Adrenal gland (tissue), 5 donors: ENCODE data around the gene SLC45A3.

Experiments
- POLR2A ChIP-seq, 2 donors: fragments of 450-650 bp; IDR thresholded peaks; one replicate each; pipeline ENCODE4 v1.6.1; 2017; ENCODE audit warnings: antibody characterized with exemption in 2 of 2, mild to moderate bottlenecking in 2 of 2, moderate library complexity in 1 of 2
- TF ChIP-seq, protein P1 (sequence below), 6 experiments: fragments of 450-650 bp in 4 of 6; fragments of 200-600 bp in 2 of 6; sonication (generic) in 1 of 6; IDR thresholded peaks; 1 replicate in 5 of 6; 2 replicates in 1 of 6; pipeline versions ENCODE4 v1.5.1 to v1.8.0; 2016 to 2021; ENCODE audit warnings: antibody characterized with exemption in 6 of 6, mild to moderate bottlenecking in 2 of 6, moderate library complexity in 1 of 6
- donor health status: DM: no; HTN: no; CAD: no.

DNA sequence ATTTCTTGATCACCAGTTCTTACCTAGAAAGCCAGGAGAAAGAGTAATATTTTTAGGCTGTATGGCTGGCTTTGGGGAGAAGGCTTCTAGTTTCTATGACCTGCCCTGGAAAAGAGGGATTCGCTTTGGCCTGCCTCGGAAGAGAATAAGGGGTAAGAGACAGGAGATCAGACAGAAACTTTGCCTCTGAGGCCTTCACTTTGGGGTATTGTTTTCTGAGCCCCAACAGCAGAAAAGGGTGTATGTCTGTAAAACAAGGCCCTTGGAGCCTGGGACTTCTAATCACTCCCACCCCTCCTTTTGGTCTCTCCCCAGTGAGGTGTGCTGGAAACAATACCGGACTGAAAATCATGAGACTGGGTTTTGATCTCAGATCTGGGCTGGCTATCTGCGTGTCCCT, 5.1 kb downstream of the SLC45A3 start:
- TF ChIP-seq POLR2A (IDR thresholded peaks at IDR 0.05): no peak
- TF ChIP-seq, protein P1, sequence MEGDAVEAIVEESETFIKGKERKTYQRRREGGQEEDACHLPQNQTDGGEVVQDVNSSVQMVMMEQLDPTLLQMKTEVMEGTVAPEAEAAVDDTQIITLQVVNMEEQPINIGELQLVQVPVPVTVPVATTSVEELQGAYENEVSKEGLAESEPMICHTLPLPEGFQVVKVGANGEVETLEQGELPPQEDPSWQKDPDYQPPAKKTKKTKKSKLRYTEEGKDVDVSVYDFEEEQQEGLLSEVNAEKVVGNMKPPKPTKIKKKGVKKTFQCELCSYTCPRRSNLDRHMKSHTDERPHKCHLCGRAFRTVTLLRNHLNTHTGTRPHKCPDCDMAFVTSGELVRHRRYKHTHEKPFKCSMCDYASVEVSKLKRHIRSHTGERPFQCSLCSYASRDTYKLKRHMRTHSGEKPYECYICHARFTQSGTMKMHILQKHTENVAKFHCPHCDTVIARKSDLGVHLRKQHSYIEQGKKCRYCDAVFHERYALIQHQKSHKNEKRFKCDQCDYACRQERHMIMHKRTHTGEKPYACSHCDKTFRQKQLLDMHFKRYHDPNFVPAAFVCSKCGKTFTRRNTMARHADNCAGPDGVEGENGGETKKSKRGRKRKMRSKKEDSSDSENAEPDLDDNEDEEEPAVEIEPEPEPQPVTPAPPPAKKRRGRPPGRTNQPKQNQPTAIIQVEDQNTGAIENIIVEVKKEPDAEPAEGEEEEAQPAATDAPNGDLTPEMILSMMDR (IDR thresholded peaks at IDR 0.05): no peak
